Suppressor macrophage treated with lipopolysaccharide for 4 hours (primary cell): ENCODE measurements around the gene CYP46A1.
A peak's percentile ranks its signal among the peaks of the same experiment; 100 is the strongest.

Experiments
- DNase-seq: peaks from one replicate; pipeline ENCODE4 v3.0.0-alpha.2; 2020

The CYP46A1 gene

GRCh38 chr14:99731547-99732435 lies 47.7 kb downstream of the CYP46A1 start:
- DNase-seq, result no peak

GRCh38 chr14:99732436-99733210 lies 48.5 kb downstream of the CYP46A1 start:
- no peak for DNase-seq

- no peak for DNase-seq
These were observed 49.1 kb downstream of the CYP46A1 start for GRCh38 chr14:99733211-99733539.

- peak; percentile 5 for DNase-seq
These were observed 49.7 kb downstream of the CYP46A1 start for GRCh38 chr14:99733540-99734405.

GRCh38 chr14:99734406-99735051 lies 50.4 kb downstream of the CYP46A1 start:
- DNase-seq, result no peak

GRCh38 chr14:99735189-99736135 lies 51.4 kb downstream of the CYP46A1 start:
- DNase-seq, result no peak

- no peak for DNase-seq
These were observed 52.7 kb downstream of the CYP46A1 start for GRCh38 chr14:99736603-99737371.

- DNase-seq, result no peak
These were observed 53.4 kb downstream of the CYP46A1 start for GRCh38 chr14:99737451-99737951.

GRCh38 chr14:99737956-99738667 lies 54.0 kb downstream of the CYP46A1 start:
- DNase-seq, result no peak

GRCh38 chr14:99740411-99740810 lies 56.3 kb downstream of the CYP46A1 start:
- DNase-seq, result no peak

- no peak for DNase-seq
These were observed 57.3 kb downstream of the CYP46A1 start for GRCh38 chr14:99741227-99741976.

- DNase-seq, result no peak
These were observed 58.0 kb downstream of the CYP46A1 start for GRCh38 chr14:99742074-99742473.

GRCh38 chr14:99742509-99743487 lies 58.7 kb downstream of the CYP46A1 start:
- no peak for DNase-seq

- no peak for DNase-seq
These were observed 60.2 kb downstream of the CYP46A1 start for GRCh38 chr14:99744199-99744872.

GRCh38 chr14:99744873-99745224 lies 60.8 kb downstream of the CYP46A1 start:
- DNase-seq, result no peak

- no peak for DNase-seq
These were observed 61.3 kb downstream of the CYP46A1 start for GRCh38 chr14:99745307-99745951.

GRCh38 chr14:99747167-99747566 lies 63.1 kb downstream of the CYP46A1 start:
- no peak for DNase-seq
